Endothelial cell (in vitro differentiated cells): ENCODE data around the gene GATAD2A. TPM values are rescaled to one million over a fixed set of nuclear protein-coding genes. Genes with fewer than 3 reads are reported as not detected.

Source experiments
- DNase-seq: peaks from one replicate; pipeline ENCODE4 v3.0.0; 2021; ENCODE audit warnings: low spot score
- H3K27ac Mint-ChIP-seq: one replicate; pipeline ENCODE4 v1.8.0; 2021; ENCODE audit warnings: mixed read lengths, inconsistent platforms; ENCODE audit not compliant: unreplicated experiment
- H3K27me3 Mint-ChIP-seq: one replicate; pipeline ENCODE4 v1.8.0; 2021; ENCODE audit warnings: mild to moderate bottlenecking, moderate library complexity, mixed read lengths, inconsistent platforms; ENCODE audit not compliant: unreplicated experiment
- H3K36me3 Mint-ChIP-seq: one replicate; pipeline ENCODE4 v1.8.0; 2021; ENCODE audit warnings: mild to moderate bottlenecking, low read depth, mixed read lengths, inconsistent platforms; ENCODE audit not compliant: unreplicated experiment
- H3K4me1 Mint-ChIP-seq: one replicate; pipeline ENCODE4 v1.8.0; 2021; ENCODE audit warnings: mild to moderate bottlenecking, mixed read lengths, inconsistent platforms; ENCODE audit not compliant: unreplicated experiment
- H3K4me3 Mint-ChIP-seq: one replicate; pipeline ENCODE4 v1.8.0; 2021; ENCODE audit warnings: mild to moderate bottlenecking, mixed read lengths, inconsistent platforms; ENCODE audit not compliant: unreplicated experiment
- H3K9me3 Mint-ChIP-seq: one replicate; pipeline ENCODE4 v1.8.0; 2021; ENCODE audit warnings: mixed read lengths, inconsistent platforms; ENCODE audit not compliant: unreplicated experiment
- total RNA-seq: library from RNA; stranded (reverse); fragmentation: NEBNext Ultra II Directional; extraction: Animal tissue kit (Norgen Biotek cat#: 25700); gene quantifications from one replicate; pipeline ENCODE4 v1.2.1, GENCODE V29; 2021; ENCODE audit not compliant: unreplicated experiment
- TF ChIP-seq, protein P1 (sequence below): fragments of 200-600 bp; sonication (generic); IDR thresholded peaks from one replicate; pipeline ENCODE4 v1.5.0; 2021; ENCODE audit warnings: antibody characterized with exemption; ENCODE audit not compliant: unreplicated experiment

The GATAD2A gene
- total RNA-seq, 1 donor from 2014 or later: 150 TPM

- DNase-seq: no peak
- Mint-ChIP-seq H3K27ac (no peak overlapping the region), H3K27me3 (peaks cover 18% of the 10 kb centered on the region), H3K36me3 (peaks cover 9% of the 10 kb centered on the region), H3K4me1 (no peaks in the 10 kb centered on the region), H3K9me3 (no peaks in the 10 kb centered on the region), H3K4me3 (no peak overlapping the region)
- TF ChIP-seq, protein P1, sequence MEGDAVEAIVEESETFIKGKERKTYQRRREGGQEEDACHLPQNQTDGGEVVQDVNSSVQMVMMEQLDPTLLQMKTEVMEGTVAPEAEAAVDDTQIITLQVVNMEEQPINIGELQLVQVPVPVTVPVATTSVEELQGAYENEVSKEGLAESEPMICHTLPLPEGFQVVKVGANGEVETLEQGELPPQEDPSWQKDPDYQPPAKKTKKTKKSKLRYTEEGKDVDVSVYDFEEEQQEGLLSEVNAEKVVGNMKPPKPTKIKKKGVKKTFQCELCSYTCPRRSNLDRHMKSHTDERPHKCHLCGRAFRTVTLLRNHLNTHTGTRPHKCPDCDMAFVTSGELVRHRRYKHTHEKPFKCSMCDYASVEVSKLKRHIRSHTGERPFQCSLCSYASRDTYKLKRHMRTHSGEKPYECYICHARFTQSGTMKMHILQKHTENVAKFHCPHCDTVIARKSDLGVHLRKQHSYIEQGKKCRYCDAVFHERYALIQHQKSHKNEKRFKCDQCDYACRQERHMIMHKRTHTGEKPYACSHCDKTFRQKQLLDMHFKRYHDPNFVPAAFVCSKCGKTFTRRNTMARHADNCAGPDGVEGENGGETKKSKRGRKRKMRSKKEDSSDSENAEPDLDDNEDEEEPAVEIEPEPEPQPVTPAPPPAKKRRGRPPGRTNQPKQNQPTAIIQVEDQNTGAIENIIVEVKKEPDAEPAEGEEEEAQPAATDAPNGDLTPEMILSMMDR: no peak
These were observed 134.7 kb downstream of the GATAD2A start for GRCh38 chr19:19540064-19540714.

GRCh38 chr19:19540715-19541515 lies 135.4 kb downstream of the GATAD2A start:
- H3K4me3 Mint-ChIP-seq: no peak overlapping the region
- no peak overlapping the region for H3K27ac Mint-ChIP-seq
- TF ChIP-seq, protein P1: no peak
- DNase-seq: peak; percentile 47
- peaks cover 9% of the 10 kb centered on the region for H3K36me3 Mint-ChIP-seq
- H3K27me3 Mint-ChIP-seq: peaks cover 18% of the 10 kb centered on the region
- H3K4me1 Mint-ChIP-seq: no peaks in the 10 kb centered on the region
- H3K9me3 Mint-ChIP-seq: no peaks in the 10 kb centered on the region

DNA sequence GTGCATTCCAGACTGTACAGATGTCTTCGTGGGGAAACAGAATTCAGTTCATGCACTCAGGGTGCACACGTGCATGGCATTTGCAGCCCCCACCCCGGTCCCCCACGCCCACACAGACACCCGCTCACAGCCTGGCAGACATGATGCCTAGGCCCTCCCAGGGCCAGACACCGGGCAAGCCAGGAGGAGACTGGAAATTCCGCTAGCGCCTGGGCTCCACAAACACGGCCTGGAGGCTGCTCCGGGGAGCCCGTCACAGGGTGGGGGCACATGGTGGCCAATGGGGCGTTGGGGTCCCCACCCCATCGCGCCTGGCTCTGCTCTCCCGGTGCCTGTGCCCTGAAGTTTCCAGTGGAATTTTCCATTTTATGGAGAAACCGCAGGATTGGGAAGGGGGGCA lies 136.1 kb downstream of the GATAD2A start:
- TF ChIP-seq, protein P1: no peak
- Mint-ChIP-seq H3K36me3 (peaks cover 9% of the 10 kb centered on the region), H3K4me1 (no peaks in the 10 kb centered on the region), H3K9me3 (no peaks in the 10 kb centered on the region), H3K4me3 (no peak overlapping the region), H3K27ac (no peak overlapping the region), H3K27me3 (peaks cover 18% of the 10 kb centered on the region)
- DNase-seq: no peak

DNA sequence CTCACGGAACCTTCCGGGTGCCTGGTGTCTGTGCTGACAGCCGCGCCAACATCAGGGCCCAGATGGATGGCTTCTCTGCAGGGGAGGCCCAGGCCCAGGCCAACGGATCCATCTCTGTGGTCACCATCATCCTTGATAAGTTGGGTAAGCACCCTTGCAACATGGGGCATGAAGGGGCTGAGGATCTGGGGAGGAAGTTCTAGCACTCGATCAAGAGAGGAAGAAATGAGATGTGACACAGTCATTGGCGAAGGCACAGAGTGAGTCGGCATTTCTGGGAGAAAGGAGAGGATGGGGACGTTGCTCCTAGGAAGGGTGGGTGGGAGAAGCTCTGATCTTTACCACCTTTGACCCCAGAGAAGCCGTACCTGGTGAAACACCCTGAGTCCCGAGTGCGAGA lies 137.0 kb downstream of the GATAD2A start:
- Mint-ChIP-seq H3K27me3 (peaks cover 14% of the 10 kb centered on the region), H3K9me3 (no peaks in the 10 kb centered on the region), H3K36me3 (peaks cover 6% of the 10 kb centered on the region), H3K4me1 (no peaks in the 10 kb centered on the region), H3K27ac (no peak overlapping the region), H3K4me3 (no peak overlapping the region)
- TF ChIP-seq, protein P1: no peak
- DNase-seq: no peak

DNA sequence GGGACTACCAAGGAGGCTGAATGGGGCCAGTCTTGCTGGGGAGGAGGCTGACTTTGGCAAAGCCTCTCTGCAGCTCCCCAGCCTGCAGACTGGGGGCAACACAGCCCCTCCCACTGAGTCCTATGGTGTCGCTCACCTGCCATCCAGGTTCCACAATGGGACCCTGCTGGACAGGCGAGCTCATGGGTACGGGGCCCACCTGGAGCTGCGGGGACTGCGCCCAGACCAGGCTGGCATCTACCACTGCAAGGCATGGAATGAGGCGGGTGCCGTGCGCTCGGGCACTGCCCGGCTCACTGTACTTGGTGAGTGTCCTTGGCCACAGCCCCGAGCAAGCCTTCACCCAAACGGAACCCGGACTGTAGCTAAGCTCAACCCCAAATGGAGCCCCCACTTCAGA lies 137.6 kb downstream of the GATAD2A start:
- Mint-ChIP-seq H3K4me3 (no peak overlapping the region), H3K9me3 (no peaks in the 10 kb centered on the region), H3K27me3 (peaks cover 12% of the 10 kb centered on the region), H3K4me1 (no peaks in the 10 kb centered on the region), H3K36me3 (peaks cover 6% of the 10 kb centered on the region), H3K27ac (no peak overlapping the region)
- TF ChIP-seq, protein P1: no peak
- DNase-seq: no peak
